Activated CD4-positive, alpha-beta T cell treated with anti-CD3 and anti-CD28 coated beads, Interleukin-2, Interleukin-6, amounts not matched to agents 100 ng/mL and 50 ng/mL, durations not matched to agents 16 hours and 8 hours (primary cell): ENCODE results near the gene MGAT4A.
"Not testable (repeated sequence)": the region's sequence is repeated elsewhere in the genome, so short reads cannot be mapped to it uniquely, and the experiment has no call there.

Experiments used
- DNase-seq: peaks from one replicate; pipeline ENCODE4 v3.0.0-alpha.2; 2020

Gene MGAT4A

DNA sequence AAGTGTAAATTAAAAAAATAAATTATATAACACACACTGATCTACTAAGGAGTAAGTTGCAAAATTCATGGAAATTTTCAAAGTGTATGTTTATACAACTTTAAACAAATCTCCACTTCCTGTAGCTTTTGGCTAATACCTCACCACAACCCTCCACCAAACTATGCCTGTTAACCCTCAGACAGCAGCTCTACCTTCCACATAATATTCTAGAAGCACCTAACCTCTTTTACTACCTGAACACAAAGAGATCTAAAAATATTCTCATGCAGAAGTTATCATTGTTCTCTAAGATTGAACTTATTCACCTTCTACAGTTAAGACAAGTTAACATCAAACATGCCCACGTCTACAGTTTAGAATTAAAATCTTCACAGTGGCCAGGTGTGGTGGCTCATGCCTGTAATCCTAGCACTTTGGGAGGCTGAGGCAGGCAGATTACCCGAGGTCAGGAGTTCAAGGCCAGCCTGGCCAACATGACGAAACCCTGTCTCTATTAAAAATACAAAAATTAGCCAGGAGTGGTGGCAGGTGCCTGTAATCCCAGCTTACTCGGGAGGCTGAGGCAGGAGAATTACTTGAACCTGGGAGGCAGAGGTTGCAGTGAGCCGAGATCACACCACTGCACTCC lies 2.7 kb downstream of the MGAT4A start:
- not testable (repeated sequence) for DNase-seq

DNA sequence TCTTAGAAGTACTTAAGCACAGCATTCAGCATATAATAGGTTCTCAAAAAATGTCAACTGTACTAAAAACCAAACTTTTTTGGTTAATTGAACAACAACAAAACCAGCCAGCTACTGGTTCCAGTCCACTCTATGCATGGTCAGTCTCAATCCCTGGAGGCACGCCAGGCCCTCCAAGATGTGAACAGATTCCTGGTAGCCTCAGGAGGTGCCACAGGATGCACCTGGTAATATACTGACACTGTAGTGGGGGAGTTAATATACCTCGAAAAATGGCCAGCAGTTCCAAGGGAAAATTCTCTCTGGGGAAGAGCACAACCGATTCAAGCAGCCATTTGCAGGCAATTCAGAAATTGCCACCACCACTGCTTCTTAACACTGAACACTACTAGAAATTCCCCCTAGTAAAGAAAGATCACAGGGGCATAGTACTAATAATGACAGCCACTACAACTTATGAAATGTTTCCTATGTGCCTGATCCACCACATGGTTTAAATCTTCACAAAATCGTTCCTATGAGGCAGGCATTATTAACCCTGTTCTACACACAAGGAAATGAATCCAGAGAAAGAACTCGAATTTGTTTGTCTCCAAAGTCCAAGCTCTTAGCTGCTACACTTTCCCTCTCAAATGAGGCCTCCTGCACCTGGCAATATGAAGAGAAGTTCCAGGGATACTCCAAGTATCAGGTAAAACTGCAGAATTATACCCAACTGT lies 3.4 kb downstream of the MGAT4A start:
- DNase-seq, result no peak

DNA sequence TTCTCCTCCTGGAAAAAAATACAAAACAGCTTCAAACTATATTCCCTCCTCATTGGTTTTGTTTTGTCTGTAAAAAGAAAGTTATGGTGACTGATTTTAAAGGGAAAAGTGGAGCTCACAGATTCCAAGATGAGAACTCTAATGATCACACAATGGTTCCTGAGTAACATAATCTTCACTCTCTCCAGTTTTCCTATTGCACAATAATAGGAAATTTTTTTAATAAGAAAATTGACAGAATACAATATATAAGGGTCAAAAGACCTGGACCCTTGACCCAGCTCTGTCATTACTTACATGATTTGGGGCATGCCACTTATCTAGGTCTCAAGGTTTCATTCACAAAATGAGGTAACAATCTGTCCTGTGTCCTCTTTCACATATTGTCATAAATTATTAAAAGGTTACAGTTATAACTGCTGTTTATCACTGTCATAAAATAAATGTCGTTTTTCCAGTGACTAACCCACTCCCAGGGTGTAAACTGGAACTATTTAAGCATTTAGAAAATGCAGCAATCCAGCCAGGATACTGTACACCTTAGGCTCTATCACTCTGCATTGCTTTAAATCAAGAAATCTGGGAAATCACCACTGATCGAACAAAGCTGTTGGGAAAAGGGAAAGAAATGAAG lies 4.1 kb downstream of the MGAT4A start:
- DNase-seq, result no peak

DNA sequence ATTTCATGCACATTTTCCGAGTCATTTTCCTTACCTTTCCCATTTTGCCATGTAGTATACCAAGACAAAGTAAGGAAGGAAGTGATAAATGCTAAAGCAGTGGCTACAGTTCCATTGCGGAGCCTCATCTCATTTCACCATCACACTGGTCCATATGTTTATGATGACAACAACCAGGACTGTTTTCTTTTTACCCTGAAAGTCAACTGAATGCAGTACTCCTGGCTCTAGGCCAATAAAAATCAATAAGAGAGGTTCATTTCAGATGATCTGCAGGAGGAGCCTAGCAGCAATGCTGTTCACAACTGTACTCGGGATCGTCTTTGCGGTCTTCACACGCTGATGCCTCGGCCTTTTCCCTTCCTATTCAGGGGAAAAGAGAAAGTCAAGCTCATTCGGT lies 4.7 kb downstream of the MGAT4A start:
- no peak for DNase-seq

DNA sequence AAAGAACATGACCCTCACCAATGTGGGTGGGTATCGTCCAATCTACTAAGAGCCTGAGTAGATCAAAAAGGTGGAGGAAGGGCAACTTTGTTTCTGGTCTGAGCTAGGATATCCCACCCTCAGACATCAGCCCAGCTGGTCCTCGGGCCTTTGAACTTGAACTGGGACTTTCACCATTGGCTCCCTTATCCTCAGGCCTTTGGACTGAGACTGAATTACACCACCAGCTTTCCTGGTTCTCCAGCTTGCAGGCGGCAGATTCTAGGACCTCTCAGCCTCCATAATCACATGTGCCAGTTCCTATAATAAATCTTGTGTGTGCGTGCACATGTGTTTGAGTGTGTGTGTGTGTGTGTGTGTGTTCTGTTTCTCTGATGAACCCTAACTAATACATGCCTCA lies 10.6 kb downstream of the MGAT4A start:
- no peak for DNase-seq

DNA sequence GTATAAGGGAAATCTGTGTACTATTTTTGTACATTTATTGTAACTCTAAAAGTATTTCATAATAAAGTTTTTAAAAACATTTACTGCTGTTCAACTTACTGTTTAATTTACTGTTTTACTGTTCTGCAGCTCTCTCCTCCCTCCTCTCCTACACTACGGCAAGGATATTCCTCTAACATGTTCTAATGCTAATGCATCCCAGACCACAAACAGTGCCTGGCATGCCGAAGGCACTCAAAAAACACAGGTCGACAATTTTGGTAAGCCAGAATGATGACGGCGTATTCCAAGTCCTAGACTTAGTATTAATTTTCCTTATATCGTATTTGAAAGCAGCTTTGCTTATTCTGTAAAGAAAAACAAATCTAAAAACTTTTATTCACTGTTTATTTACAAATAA lies 13.3 kb downstream of the MGAT4A start:
- no peak for DNase-seq

DNA sequence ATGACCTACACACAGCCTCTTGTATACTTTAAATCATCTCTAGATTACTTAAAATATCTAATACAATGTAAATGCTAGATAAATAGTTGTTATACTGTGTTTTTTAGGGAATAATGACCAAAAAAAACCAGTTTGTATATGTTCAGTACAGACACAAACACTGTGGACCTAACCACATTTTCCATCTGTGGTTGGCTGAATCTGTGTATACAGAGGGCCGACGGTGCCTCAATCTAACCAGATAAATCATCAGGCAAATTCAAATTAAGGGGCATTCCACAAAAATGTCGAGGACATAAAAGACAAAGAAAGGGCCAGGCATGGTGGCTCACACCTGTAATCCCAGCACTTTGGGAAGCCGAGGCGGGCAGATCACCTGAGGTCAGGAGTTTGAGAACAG lies 14.1 kb downstream of the MGAT4A start:
- DNase-seq, result no peak

DNA sequence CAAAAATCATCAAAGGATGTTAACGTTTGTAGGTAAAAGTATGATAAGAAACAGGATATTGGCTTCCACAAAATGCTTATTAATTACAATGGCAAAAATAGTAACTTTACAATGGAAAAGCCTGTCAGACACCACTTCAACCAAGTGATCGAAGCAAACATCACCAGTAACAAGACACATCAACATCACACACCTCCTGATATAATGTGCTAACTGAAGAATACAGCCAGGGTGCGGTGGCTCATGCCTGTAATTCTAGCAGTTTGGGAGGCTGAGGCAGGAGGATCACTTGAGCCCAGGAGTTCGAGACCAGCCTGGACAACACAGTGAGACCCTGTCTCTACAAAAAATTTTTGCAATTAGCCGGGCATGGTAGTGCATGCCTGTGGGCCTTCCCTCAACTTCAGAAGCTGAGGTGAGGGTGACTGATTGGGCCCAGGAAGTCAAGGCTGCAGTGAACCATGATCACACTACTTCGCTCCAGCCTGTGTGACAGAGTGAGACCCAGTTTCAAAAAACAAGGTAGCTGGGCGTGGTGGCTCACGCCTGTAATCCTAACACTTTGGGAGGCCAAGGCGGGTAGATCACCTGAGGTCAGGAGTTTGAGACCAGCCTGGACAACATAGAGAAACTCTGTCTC lies 15.0 kb downstream of the MGAT4A start:
- no peak for DNase-seq

DNA sequence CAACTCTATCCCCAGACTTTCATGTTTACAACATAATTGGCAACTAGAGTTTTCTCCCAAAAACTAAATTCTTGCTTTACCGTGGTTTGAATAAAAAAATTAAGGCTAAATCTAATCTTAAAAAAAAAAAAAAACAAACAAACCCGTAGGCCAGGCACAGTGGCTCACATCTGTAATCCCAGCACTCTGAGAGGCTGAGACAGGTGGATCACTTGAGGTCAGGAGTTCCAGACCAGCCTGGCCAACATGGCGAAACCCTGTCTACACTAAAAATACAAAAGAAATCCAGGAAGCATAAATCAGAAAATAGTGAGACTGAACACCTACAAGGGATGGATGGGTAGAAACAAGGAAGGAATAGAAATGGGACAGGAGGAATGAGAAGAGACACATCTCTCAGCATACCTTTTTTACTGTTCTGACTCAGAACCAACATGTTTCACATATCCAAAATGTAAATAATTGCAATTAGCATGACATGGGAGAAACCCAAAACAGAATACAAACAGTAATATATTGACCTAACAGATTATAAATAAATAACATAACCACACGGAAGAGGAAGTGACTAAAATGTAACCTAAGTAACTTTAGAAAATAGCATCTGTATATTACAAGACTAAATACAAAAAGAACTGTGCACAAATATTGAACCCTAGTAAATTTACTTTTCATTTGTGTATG lies 17.5 kb downstream of the MGAT4A start:
- no peak for DNase-seq

DNA sequence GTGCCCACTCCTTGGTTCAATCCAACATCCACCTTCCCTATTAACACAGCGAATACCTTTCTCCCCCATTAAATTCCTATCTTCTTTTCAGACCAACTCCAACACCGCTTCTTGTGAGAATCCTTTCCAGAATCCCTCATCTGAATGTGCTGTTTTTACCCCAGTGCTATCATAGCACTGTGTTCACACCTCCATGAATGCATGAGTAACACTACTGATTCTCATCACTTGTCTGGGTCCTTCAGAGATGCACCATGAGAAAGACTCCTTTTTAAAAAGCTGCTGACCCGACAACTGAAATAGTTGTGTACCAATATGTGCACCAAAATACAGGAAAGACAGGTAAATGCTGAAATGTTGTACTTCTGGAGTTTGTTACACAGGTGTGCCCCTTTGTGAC lies 18.8 kb downstream of the MGAT4A start:
- DNase-seq, result no peak

DNA sequence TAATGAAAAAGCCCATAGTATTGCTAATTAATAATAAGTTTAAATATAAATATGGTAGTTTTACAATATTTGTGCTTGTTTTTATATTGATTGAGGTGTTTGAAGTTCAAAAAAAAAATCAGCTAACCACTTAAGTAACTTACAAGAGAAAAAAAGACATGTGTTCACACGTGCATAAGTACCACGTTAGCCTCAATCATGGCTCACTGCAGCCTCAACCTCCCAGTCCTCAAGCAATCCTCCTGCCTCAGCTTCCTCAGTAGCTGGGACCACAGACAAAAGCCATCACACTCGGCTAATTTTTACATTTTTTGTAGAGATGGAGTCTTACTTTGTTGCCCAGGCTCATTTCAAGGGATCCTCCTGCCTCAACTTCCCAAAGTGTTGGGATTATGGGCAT lies 19.4 kb downstream of the MGAT4A start:
- no peak for DNase-seq

DNA sequence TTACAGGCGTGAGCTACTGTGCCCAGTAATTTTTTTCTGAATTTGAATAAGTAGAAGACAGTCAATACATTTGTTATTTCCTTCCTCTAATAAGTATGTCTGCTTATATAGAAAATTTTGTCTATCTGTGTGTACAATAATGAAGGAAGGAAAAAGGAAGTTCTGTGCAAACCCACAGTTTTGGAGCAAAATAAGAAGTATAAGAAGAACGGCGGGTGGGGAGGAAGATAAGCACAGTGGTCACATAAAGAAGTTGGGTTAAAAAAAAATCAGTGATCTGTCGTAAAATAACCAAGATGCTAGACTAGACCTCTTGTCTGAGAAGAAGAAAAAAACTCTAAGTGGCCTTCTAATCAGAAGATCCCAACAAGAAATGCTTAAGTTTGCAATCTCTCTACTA lies 20.2 kb downstream of the MGAT4A start:
- no peak for DNase-seq

DNA sequence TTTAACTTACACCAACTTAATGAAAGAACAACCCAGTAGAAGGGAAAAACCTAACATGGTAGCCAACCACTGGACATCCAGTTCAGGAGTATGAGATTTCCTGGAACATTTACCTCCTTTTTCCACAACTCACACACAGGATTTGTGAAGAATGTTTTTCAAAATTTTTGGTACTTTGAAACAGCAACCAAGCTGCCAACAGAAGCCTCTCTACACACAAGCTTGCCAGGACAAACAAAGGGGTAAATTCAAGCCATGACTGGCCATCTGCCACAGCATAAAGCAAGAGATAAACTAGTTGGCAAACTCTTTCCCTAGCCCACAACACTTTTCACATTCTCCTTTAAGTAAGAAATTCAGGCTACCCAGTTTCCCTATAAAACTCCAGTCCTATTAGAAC lies 21.4 kb downstream of the MGAT4A start:
- DNase-seq, result no peak

DNA sequence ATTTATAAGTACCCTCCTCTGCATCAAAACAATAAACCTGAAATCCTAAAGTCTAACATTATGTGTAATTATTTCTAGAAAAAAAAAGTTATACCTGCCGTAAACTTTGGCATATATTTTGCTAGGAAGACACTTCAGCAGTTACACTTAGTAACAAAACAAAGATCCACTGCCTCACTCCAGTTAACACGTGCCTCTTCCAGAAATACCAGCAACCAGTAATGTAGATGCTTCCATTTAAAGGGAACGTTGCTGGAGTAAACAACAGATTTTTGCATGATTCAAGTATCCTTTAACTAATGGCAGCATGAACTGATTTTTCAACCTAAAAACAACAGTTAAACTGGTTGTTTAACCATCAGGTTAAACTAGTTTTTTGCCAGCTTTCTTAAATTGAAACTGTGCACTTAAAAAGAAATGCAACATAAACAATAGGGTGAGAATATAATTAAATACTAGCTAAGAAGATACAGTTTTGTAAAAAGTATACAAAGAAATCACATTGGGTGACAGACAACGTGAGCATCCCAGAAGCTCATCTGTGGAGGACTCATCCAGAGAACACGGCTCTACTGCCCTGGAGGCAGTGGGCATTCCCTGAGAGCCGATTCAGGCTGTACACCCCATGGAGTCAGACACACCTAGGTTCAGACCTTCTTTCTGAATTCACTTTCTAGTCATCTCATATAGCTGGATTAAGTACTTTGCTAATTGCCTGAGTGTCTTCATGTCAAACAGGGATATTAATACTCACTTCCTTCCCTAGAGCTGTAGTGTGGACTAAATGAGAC lies 22.3 kb downstream of the MGAT4A start:
- DNase-seq, result no peak

DNA sequence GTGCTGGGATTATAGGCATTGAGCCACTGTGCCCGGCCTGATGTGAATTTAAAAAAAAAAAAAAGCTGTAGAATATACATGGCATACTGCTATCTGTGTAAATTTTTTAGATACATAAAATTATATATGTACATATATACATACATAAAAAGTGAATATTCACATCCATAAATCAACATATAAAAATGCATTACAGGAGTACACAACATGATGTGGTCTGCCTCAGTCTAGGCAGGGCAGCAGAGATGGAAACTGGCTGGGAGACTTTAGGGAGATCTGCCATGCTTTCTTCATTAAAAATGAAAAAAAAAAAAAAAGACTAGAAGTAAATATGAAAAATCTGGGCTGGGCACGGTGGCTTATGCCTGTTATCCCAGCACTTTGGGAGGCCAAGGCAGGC lies 24.3 kb downstream of the MGAT4A start:
- no peak for DNase-seq

DNA sequence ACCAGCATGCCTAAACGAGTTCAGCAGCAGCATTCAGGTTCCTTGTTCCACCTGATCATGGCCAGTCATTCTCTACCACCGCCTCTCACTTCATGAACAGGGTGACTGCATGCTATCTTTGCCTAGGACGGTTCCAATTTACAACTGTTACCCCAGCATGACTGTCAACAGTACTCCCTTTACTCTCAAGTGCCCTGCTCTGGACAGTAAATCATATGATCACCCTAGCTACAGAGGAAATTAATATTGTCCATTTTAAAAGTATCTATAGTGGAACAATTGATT lies 25.7 kb downstream of the MGAT4A start:
- no peak for DNase-seq

DNA sequence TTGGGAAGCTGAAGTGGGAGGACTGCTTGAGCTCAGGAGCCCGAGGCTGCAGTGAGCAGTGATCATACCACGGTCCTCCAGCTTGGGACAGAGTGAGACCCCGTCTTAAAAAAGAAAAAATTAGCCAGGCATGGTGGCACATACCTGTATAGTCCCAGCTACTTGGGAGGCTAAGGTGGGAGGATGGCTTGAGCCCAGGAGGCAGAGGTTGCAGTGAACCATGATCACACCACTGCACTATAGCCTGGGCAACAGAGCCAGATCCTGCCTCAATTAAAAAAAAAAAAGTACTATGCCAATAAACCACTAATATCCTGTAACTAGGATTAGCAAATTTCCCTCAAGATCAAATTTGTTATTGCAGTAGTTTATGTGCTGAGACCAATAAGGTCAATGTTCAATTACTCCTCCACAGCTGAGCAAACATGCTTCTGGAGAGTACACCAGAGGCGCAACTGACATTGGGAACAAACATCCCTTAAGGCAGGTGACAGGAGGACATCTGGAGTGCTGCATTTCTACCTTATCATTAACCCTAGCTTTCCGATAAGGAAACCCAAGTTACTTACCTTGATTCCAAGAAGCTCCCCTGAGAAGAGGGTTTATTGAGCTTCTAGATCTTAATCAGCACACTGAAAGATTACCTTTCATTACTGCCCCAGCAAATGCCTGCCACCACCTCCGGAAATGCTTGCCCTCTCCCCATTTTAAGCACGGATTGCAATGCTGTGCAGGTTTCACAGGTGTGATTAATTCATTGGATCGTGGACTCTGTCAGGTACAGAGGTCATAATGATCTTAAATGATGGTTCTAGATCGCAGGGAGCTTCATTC lies 26.2 kb downstream of the MGAT4A start:
- no peak for DNase-seq

DNA sequence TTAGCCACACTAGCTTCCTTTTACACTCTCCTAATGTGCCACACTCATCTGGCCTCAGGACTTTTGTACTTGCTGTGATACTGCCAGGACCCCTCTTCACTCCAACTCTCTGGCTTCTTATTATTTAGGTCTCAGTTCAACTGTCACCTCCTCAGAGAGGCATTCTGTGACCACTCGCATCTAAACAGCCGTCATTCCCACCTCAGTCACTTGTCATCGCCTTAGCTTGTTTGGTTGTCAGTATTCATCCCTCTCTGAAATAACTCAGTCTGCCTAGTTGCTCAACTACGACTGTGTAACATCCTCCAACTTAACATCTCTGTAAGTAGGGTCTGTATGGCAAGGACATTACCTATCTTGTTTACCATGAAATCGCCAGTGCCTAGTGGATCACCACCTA lies 27.2 kb downstream of the MGAT4A start:
- no peak for DNase-seq

DNA sequence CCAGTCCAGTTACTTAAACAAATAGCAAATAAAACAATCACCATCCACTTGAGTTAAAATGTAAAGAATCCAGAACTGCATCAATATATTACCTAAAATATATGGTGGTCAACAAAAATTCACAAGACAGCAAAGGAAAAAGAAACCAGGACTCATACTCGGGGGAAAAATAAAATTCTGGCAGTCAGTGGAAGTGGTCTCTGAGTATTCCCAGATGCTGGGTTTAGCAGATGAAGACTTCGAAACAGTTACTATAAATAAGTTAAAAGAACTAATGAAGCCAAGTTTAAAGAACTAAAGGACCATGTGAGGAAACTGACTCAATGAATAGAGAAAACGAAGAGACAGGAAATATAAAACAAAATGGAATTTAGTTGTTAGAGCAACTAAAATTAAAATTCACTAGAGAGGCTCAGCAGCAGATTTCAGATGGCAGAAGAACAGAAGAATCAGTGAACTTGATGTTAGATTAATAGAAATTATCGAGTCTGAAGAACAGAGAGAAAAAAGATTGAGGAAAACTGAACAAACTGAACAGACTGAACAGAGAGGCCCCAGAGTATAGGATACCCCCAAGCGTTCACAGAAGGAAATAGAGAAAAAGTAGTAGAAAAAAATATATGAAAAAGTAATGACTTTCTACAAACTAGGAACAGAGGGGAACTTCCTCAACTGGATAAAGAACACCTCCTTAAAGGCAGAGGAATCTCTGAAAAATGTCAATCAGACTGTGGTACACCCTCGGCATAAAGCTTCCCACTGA lies 27.9 kb downstream of the MGAT4A start:
- no peak for DNase-seq

DNA sequence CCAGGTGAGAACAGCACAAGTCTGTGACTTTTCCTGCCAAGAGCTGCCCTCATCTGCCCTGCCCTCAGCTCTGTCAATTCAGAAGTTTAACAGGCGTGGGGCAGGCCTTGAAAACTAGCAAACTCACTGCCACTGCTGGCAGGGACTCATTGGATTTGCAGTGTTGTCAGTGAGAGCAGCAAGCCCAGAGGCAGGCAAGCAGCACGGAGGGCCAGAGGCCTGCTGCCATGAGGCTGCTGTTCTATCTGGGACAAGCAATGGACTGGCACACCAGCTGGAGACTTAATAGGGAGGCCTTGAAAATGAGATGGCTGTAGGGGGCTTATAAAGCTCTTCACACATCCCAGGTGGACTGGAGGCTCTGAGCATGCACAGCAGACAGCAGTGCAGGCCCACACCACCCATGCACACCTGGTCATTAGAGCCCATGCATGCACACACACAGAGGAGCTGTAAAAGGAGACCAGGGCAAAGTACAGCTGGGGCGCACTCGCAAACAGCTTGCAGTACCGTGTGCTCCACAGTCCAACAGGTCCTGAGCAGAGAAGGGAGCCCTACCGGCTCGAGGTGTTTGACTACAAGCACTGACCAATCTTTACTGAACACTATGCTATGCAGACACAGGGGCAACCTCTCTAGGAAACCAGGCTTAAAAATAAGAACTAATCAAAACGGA lies 28.7 kb downstream of the MGAT4A start:
- DNase-seq, result no peak

DNA sequence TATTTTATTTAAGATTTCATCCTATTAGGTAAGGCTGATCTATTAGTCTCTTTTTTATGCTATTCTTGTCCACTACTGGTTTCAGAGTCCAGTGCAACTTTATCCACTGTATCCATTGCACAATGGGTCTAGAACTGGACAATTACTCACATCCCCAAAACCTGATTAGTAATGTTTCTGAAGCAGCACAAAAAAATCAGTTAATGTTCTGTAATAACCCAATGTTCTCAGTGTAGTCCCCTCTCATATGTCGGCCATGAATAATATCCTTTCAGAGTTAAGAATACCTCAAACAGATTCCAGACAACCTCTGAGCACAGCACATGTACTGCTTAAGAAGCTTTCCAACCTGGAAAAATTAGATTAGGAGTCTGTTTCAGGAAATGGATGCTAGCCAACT lies 29.7 kb downstream of the MGAT4A start:
- no peak for DNase-seq
